GM12878 (cell line): ENCODE measurements around the gene SLC25A47. TPM values are rescaled to one million over a fixed set of nuclear protein-coding genes. Genes with fewer than 3 reads are reported as not detected.

Source experiments
- ATAC-seq: fragments of 200-7000 bp; cut with Tn5 transposase; 3 replicates; pipeline ENCODE4 v1.9.1; 2020; ENCODE audit warnings: mild to moderate bottlenecking, moderate library complexity
- BruUV-seq: library from RNA; stranded (reverse); fragments of 400-500 nt; replicated peaks from 2 replicates; lab custom pipeline; 2021; lab: Mats Ljungman, UMichigan
- CTCF ChIA-PET: fragments of 300-600 bp; sonication (Branson Sonifier 250); formaldehyde crosslinking; extraction: SDS; loops from one replicate; lab custom pipeline; 2021; ENCODE audit warnings: inconsistent platforms; lab: Yijun Ruan, JAX
- POLR2A ChIA-PET: fragments of 350-600 bp; formaldehyde crosslinking; extraction: SDS; loops from one replicate; lab custom pipeline; 2021; ENCODE audit warnings: inconsistent platforms; lab: Charles Lee
- RAD21 ChIA-PET: fragments of 300-600 bp; sonication (Branson Sonifier 250); formaldehyde crosslinking; loops from one replicate; lab custom pipeline; 2023; ENCODE audit warnings: antibody characterized with exemption; ENCODE audit not compliant: unreplicated experiment; lab: Charles Lee
- SMC1A ChIA-PET: fragments of 300-600 bp; sonication (Branson Sonifier 250); formaldehyde crosslinking; loops from one replicate; lab custom pipeline; 2023; ENCODE audit not compliant: unreplicated experiment, uncharacterized antibody; lab: Charles Lee
- DNase-seq: peaks from one replicate; pipeline ENCODE4 v3.0.0-alpha.2; 2011; ENCODE audit warnings: low read depth, low spot score
- FAIRE-seq: peaks from 3 replicates; lab custom pipeline; 2011; peaks lifted over from hg19 to GRCh38; lab: Jason Lieb, UNC
- H2AFZ ChIP-seq: 2 replicates; pipeline ENCODE4 v1.6.0; 2011; ENCODE audit warnings: low read depth, low read length, control low read depth; ENCODE audit not compliant: control insufficient read depth
- H3K27ac ChIP-seq: 2 replicates; pipeline ENCODE4 v1.5.1; 2011; ENCODE audit warnings: control low read depth; ENCODE audit not compliant: control insufficient read depth, insufficient read depth
- H3K27me3 ChIP-seq, 2 experiments: replicated peaks in 1 of 2; 2 replicates each; pipeline versions ENCODE4 v1.6.0 to v1.6.1; 2011; ENCODE audit warnings: low read length in 1 of 2; ENCODE audit not compliant: control insufficient read depth in 2 of 2, insufficient read depth in 2 of 2
- H3K36me3 ChIP-seq, 2 experiments: 2 replicates each; pipeline ENCODE4 v1.5.1; 2011; ENCODE audit warnings: low read length in 1 of 2; ENCODE audit not compliant: control insufficient read depth in 2 of 2, insufficient read depth in 2 of 2
- H3K4me1 ChIP-seq: 2 replicates; pipeline ENCODE4 v1.6.1; 2011; ENCODE audit warnings: mild to moderate bottlenecking, low read length, moderate library complexity, mixed read lengths; ENCODE audit not compliant: control insufficient read depth, insufficient read depth
- H3K4me2 ChIP-seq: 2 replicates; pipeline ENCODE4 v1.6.0; 2011; ENCODE audit warnings: control low read depth; ENCODE audit not compliant: control insufficient read depth, insufficient read depth
- H3K4me3 ChIP-seq: fragments of 200-600 bp; sonication (generic); 2 replicates; pipeline ENCODE4 v1.5.1; 2016
- H3K79me2 ChIP-seq: 2 replicates; pipeline ENCODE4 v1.6.0; 2011; ENCODE audit warnings: low read length; ENCODE audit not compliant: control insufficient read depth, insufficient read depth
- H3K9ac ChIP-seq: 2 replicates; pipeline ENCODE4 v1.8.0; 2011; ENCODE audit warnings: low read length, control low read depth, mixed read lengths; ENCODE audit not compliant: control insufficient read depth, insufficient read depth
- H3K9me3 ChIP-seq: replicated peaks from 3 replicates; pipeline ENCODE4 v1.5.1; 2011; ENCODE audit warnings: mild to moderate bottlenecking, low read length; ENCODE audit not compliant: control insufficient read depth, insufficient read depth
- H4K20me1 ChIP-seq: 2 replicates; pipeline ENCODE4 v1.6.0; 2011; ENCODE audit not compliant: control insufficient read depth, insufficient read depth
- BMI1 ChIP-seq: fragments of 450-650 bp; IDR thresholded peaks from 2 replicates; pipeline ENCODE4 v1.6.1; 2016; ENCODE audit warnings: mild to moderate bottlenecking, moderate library complexity, borderline replicate concordance
- BRCA1 ChIP-seq: IDR thresholded peaks from 2 replicates; pipeline ENCODE4 v1.6.1; 2011; ENCODE audit warnings: low read depth, low read length, improper control_type of control experiment
- CBX3 ChIP-seq: fragments of 200-600 bp; sonication (generic); IDR thresholded peaks from 2 replicates; pipeline ENCODE4 v1.6.1; 2016; ENCODE audit warnings: low read depth, borderline replicate concordance
- EED ChIP-seq: sonication (generic); IDR thresholded peaks from 2 replicates; pipeline ENCODE4 v1.6.1; 2016; ENCODE audit warnings: antibody characterized with exemption, low read depth
- FOS ChIP-seq: IDR thresholded peaks from 3 replicates; pipeline ENCODE4 v1.6.1; 2011; ENCODE audit warnings: borderline replicate concordance; ENCODE audit not compliant: insufficient read length; ENCODE audit errors: extremely low read depth
- JUND ChIP-seq: IDR thresholded peaks from 2 replicates; pipeline ENCODE4 v1.6.1; 2012; ENCODE audit warnings: low read depth, mild to moderate bottlenecking, low read length, improper control_type of control experiment, moderate library complexity
- MAX ChIP-seq: IDR thresholded peaks from 2 replicates; pipeline ENCODE4 v1.6.1; 2012; ENCODE audit warnings: low read depth, low read length, improper control_type of control experiment
- NFXL1 ChIP-seq: fragments of 450-650 bp; IDR thresholded peaks from 2 replicates; pipeline ENCODE4 v1.6.1; 2017; ENCODE audit warnings: antibody characterized with exemption, mild to moderate bottlenecking, borderline replicate concordance
- NRF1 ChIP-seq: conservative IDR thresholded peaks from 2 replicates; pipeline ENCODE4 v1.6.1; 2011; ENCODE audit warnings: mild to moderate bottlenecking, low read depth, low read length, improper control_type of control experiment
- PAX8 ChIP-seq: fragments of 450-650 bp; IDR thresholded peaks from 2 replicates; pipeline ENCODE4 v1.6.1; 2017; ENCODE audit warnings: mild to moderate bottlenecking, moderate library complexity
- POLR2A ChIP-seq: IDR thresholded peaks from 2 replicates; pipeline ENCODE4 v1.6.1; 2011; ENCODE audit warnings: low read depth, mild to moderate bottlenecking, low read length
- RB1 ChIP-seq: fragments of 450-650 bp; formaldehyde crosslinking; IDR thresholded peaks from 2 replicates; pipeline ENCODE4 v1.6.1; 2017; ENCODE audit warnings: mild to moderate bottlenecking, borderline replicate concordance
- SP1 ChIP-seq: IDR thresholded peaks from one replicate; pipeline ENCODE4 v1.6.1; 2011; ENCODE audit warnings: low read depth, low read length
- STAT3 ChIP-seq: IDR thresholded peaks from 2 replicates; pipeline ENCODE4 v1.6.1; 2011; ENCODE audit warnings: low read depth, low read length, improper control_type of control experiment
- ZNF384 ChIP-seq: IDR thresholded peaks from 2 replicates; pipeline ENCODE4 v1.6.1; 2012; ENCODE audit warnings: low read depth, mild to moderate bottlenecking, low read length, improper control_type of control experiment, borderline replicate concordance
- WGBS: methylation state at CpG from one replicate; pipeline ENCODE4 v1.1.6; 2016; ENCODE audit warnings: low lambda C conversion rate; ENCODE audit not compliant: insufficient replicate concordance, insufficient coverage; ENCODE audit errors: missing lambda C conversion rate; 5-methylcytosine and 5-hydroxymethylcytosine counted together
- in situ Hi-C: fragments of 300-500 bp; cut with MboI; formaldehyde crosslinking; loops from 9 replicates; pipeline ENCODE4 v1.14.3; 2018; ENCODE audit warnings: mixed read lengths
- intact Hi-C: fragments of 100-400 bp; cut with micrococcal nuclease; formaldehyde crosslinking; loops from one replicate; pipeline ENCODE4 v1.14.2; 2022; ENCODE audit not compliant: unreplicated experiment
- polyA plus RNA-seq, 11 experiments: library from polyadenylated mRNA; depleted of rRNA in 4 of 11; unstranded in 6 of 11; stranded (reverse) in 5 of 11; fragments of >200 nt; fragmentation: Nextera tagmentation in 4 of 11; fragmentation: Illumina TruSeq in 1 of 11; extraction: Ambion mirVana in 4 of 11; extraction: Trizol in 1 of 11; gene quantifications; 1 replicate in 1 of 11; 2 replicates in 10 of 11; pipeline versions ENCODE4 v1.2.1 to v1.2.3, GENCODE V29; 2011 to 2016; ENCODE audit warnings: inconsistent platforms in 2 of 11, missing spikeins in 2 of 11, low read depth in 1 of 11
- total RNA-seq, 4 experiments: library from RNA; depleted of rRNA in 3 of 4; stranded (reverse); fragments of >200 nt in 3 of 4; fragmentation: Illumina TruSeq in 1 of 4; extraction: Trizol in 1 of 4; gene quantifications; 2 replicates each; pipeline versions ENCODE4 v1.2.1 to v1.2.3, GENCODE V29; 2013 to 2021
- TF ChIP-seq, protein P1 (sequence below): fragments of 450-650 bp; IDR thresholded peaks from 2 replicates; pipeline ENCODE4 v1.6.1; 2016; ENCODE audit warnings: mild to moderate bottlenecking, moderate library complexity, borderline replicate concordance

The SLC25A47 gene
- total and polyA plus RNA-seq, 10 of the 15 experiments (the other 5 are each of a cell fraction or from before 2014, with no cell fraction given), result 0.14 TPM; not detected in 9

GRCh38 chr14:100321473-100322137 lies 1.5 kb upstream of the SLC25A47 start:
- CTCF ChIA-PET, result no interaction called here

More at GRCh38 chr14:100321473-100322137, 1.5 kb upstream of the SLC25A47 start:
- intact Hi-C loops (no loop called here), in situ Hi-C loops (no loop called here)
- Histone ChIP-seq H3K27me3 (no peaks in the 10 kb centered on the region), H4K20me1 (no peaks in the 10 kb centered on the region), H3K79me2 (no peaks in the 10 kb centered on the region), H3K4me2 (no peak overlapping the region), H3K36me3 (no peaks in the 10 kb centered on the region), H3K9ac (no peak overlapping the region), H3K4me3 (no peak overlapping the region), H3K9me3 (no peaks in the 10 kb centered on the region), H3K27ac (no peak overlapping the region), H3K4me1 (peaks cover 10% of the 10 kb centered on the region), H2AFZ (no peak overlapping the region)
- no peak for DNase-seq
- SMC1A ChIA-PET, result no interaction called here
- POLR2A ChIA-PET, result no interaction called here
- no peak for TF ChIP-seq CBX3
- no peak for TF ChIP-seq ZNF384
- no peak for TF ChIP-seq BMI1
- TF ChIP-seq PAX8, result no peak
- TF ChIP-seq STAT3, result no peak
- no peak for TF ChIP-seq NFXL1
- no peak for TF ChIP-seq FOS
- no peak for TF ChIP-seq SP1
- no peak for TF ChIP-seq RB1
- no peak for TF ChIP-seq NRF1
- TF ChIP-seq MAX, result no peak
- TF ChIP-seq EED, result no peak
- TF ChIP-seq BRCA1, result no peak
- no peak for TF ChIP-seq JUND
- TF ChIP-seq, protein P1, sequence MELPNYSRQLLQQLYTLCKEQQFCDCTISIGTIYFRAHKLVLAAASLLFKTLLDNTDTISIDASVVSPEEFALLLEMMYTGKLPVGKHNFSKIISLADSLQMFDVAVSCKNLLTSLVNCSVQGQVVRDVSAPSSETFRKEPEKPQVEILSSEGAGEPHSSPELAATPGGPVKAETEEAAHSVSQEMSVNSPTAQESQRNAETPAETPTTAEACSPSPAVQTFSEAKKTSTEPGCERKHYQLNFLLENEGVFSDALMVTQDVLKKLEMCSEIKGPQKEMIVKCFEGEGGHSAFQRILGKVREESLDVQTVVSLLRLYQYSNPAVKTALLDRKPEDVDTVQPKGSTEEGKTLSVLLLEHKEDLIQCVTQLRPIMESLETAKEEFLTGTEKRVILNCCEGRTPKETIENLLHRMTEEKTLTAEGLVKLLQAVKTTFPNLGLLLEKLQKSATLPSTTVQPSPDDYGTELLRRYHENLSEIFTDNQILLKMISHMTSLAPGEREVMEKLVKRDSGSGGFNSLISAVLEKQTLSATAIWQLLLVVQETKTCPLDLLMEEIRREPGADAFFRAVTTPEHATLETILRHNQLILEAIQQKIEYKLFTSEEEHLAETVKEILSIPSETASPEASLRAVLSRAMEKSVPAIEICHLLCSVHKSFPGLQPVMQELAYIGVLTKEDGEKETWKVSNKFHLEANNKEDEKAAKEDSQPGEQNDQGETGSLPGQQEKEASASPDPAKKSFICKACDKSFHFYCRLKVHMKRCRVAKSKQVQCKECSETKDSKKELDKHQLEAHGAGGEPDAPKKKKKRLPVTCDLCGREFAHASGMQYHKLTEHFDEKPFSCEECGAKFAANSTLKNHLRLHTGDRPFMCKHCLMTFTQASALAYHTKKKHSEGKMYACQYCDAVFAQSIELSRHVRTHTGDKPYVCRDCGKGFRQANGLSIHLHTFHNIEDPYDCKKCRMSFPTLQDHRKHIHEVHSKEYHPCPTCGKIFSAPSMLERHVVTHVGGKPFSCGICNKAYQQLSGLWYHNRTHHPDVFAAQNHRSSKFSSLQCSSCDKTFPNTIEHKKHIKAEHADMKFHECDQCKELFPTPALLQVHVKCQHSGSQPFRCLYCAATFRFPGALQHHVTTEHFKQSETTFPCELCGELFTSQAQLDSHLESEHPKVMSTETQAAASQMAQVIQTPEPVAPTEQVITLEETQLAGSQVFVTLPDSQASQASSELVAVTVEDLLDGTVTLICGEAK, result no peak
- no peak for TF ChIP-seq POLR2A
- no peak for ATAC-seq
- RAD21 ChIA-PET, result no interaction called here
- no TSS peak for BruUV-seq
- 43% methylated on average over 9 of the region's 9 CpGs for WGBS
- no peak for FAIRE-seq
